SK-N-MC (cell line): Measurements from ENCODE around the gene HLCS.

Source experiments
- DNase-seq: peaks from one replicate; pipeline ENCODE4 v3.0.0-alpha.2; 2011; ENCODE audit warnings: low read depth, low spot score
- H3K27ac ChIP-seq: fragments of 200-600 bp; sonication (generic); 2 replicates; pipeline ENCODE4 v1.5.1; 2016; ENCODE audit warnings: mixed run types
- H3K36me3 ChIP-seq: fragments of 200-600 bp; sonication (generic); 2 replicates; pipeline ENCODE4 v1.6.1; 2017; ENCODE audit warnings: antibody characterized with exemption, low read length, mixed read lengths; ENCODE audit not compliant: insufficient read depth
- H3K4me3 ChIP-seq: fragments of 200-600 bp; sonication (generic); 2 replicates; pipeline ENCODE4 v1.5.1; 2016
- H3K9ac ChIP-seq: fragments of 200-600 bp; sonication (generic); 2 replicates; pipeline ENCODE4 v1.8.0; 2017; ENCODE audit warnings: mixed run types, mixed read lengths; ENCODE audit not compliant: insufficient read length
- H3K9me3 ChIP-seq: fragments of 200-600 bp; sonication (generic); 2 replicates; pipeline ENCODE4 v1.6.1; 2017; ENCODE audit warnings: low read depth, mild to moderate bottlenecking, antibody characterized with exemption, low read length, moderate library complexity, mixed read lengths
- EZH2 ChIP-seq: fragments of 200-600 bp; sonication (generic); IDR thresholded peaks from one replicate; pipeline ENCODE4 v1.6.1; 2017; ENCODE audit warnings: antibody characterized with exemption
- FOXP2 ChIP-seq: optimal IDR thresholded peaks from 2 replicates; pipeline ENCODE3; 2011; ENCODE audit warnings: mild to moderate bottlenecking, moderate library complexity; ENCODE audit not compliant: insufficient read depth; ENCODE audit errors: extremely low read length, control extremely low read depth
- POLR2AphosphoS5 ChIP-seq: IDR thresholded peaks from 2 replicates; pipeline ENCODE4 v1.6.1; 2012; ENCODE audit warnings: mild to moderate bottlenecking, low read depth, low read length, borderline replicate concordance

HLCS gene

GRCh38 chr21:36769051-36769839 lies 197.2 kb downstream of the HLCS start:
- no peak for DNase-seq
- TF ChIP-seq FOXP2 (no peak), POLR2AphosphoS5 (no peak), EZH2 (no peak)
- Histone ChIP-seq H3K9ac (no peak overlapping the region), H3K9me3 (no peaks in the 10 kb centered on the region), H3K27ac (no peak overlapping the region), H3K4me3 (no peak overlapping the region), H3K36me3 (no peaks in the 10 kb centered on the region)

- Histone ChIP-seq H3K36me3 (no peaks in the 10 kb centered on the region), H3K9me3 (no peaks in the 10 kb centered on the region), H3K4me3 (no peak overlapping the region), H3K9ac (no peak overlapping the region), H3K27ac (no peak overlapping the region)
- no peak for DNase-seq
- TF ChIP-seq EZH2 (no peak), POLR2AphosphoS5 (no peak), FOXP2 (no peak)
Measured at GRCh38 chr21:36768496-36768895, 198.0 kb downstream of the HLCS start.

- TF ChIP-seq POLR2AphosphoS5 (no peak), FOXP2 (no peak)
- H3K27ac ChIP-seq: no peak overlapping the region
Measured at GRCh38 chr21:36767096-36767495, 199.4 kb downstream of the HLCS start.

GRCh38 chr21:36766511-36766910 lies 200.0 kb downstream of the HLCS start:
- Histone ChIP-seq H3K9ac (no peak overlapping the region), H3K27ac (no peak overlapping the region), H3K9me3 (no peaks in the 10 kb centered on the region), H3K36me3 (no peaks in the 10 kb centered on the region), H3K4me3 (no peak overlapping the region)
- TF ChIP-seq EZH2 (no peak), FOXP2 (no peak), POLR2AphosphoS5 (no peak)
- no peak for DNase-seq

More at GRCh38 chr21:36767096-36767495, 199.4 kb downstream of the HLCS start:
- Histone ChIP-seq H3K9me3 (no peaks in the 10 kb centered on the region), H3K36me3 (no peaks in the 10 kb centered on the region), H3K9ac (no peak overlapping the region), H3K4me3 (no peak overlapping the region)
- DNase-seq: no peak

- H3K9me3 ChIP-seq: no peaks in the 10 kb centered on the region
- H3K4me3 ChIP-seq: no peak overlapping the region
- TF ChIP-seq EZH2 (no peak), FOXP2 (no peak)
- H3K27ac ChIP-seq: no peak overlapping the region
- H3K9ac ChIP-seq: no peak overlapping the region
- DNase-seq: no peak
- no peaks in the 10 kb centered on the region for H3K36me3 ChIP-seq
Measured at GRCh38 chr21:36765229-36765628, 201.2 kb downstream of the HLCS start.

- H3K9ac ChIP-seq: no peak overlapping the region
- no peak overlapping the region for H3K27ac ChIP-seq
- H3K4me3 ChIP-seq: no peak overlapping the region
- no peak for DNase-seq
- no peak for TF ChIP-seq FOXP2
- TF ChIP-seq EZH2: no peak
- TF ChIP-seq POLR2AphosphoS5: no peak
- no peaks in the 10 kb centered on the region for H3K36me3 ChIP-seq
- H3K9me3 ChIP-seq: no peaks in the 10 kb centered on the region
Measured at GRCh38 chr21:36763305-36763704, 203.2 kb downstream of the HLCS start.

GRCh38 chr21:36762642-36763041 lies 203.8 kb downstream of the HLCS start:
- Histone ChIP-seq H3K9ac (no peak overlapping the region), H3K4me3 (no peak overlapping the region), H3K27ac (no peak overlapping the region), H3K36me3 (no peaks in the 10 kb centered on the region), H3K9me3 (no peaks in the 10 kb centered on the region)
- TF ChIP-seq EZH2 (no peak), POLR2AphosphoS5 (no peak), FOXP2 (no peak)
- DNase-seq: no peak

- TF ChIP-seq EZH2: no peak
- no peak for TF ChIP-seq POLR2AphosphoS5
- TF ChIP-seq FOXP2: no peak
- H3K9ac ChIP-seq: no peak overlapping the region
- H3K27ac ChIP-seq: no peak overlapping the region
- DNase-seq: no peak
- no peaks in the 10 kb centered on the region for H3K36me3 ChIP-seq
- H3K4me3 ChIP-seq: no peak overlapping the region
- H3K9me3 ChIP-seq: no peaks in the 10 kb centered on the region
Measured at GRCh38 chr21:36761685-36762084, 204.8 kb downstream of the HLCS start.

GRCh38 chr21:36759348-36760083 lies 207.0 kb downstream of the HLCS start:
- Histone ChIP-seq H3K9ac (no peak overlapping the region), H3K9me3 (no peaks in the 10 kb centered on the region), H3K27ac (no peak overlapping the region), H3K36me3 (no peaks in the 10 kb centered on the region), H3K4me3 (no peak overlapping the region)
- no peak for TF ChIP-seq EZH2
- no peak for TF ChIP-seq POLR2AphosphoS5
- TF ChIP-seq FOXP2: no peak
- no peak for DNase-seq
